HG03280 (cell line): ENCODE measurements around the gene KCNQ1.

Source experiments
- ATAC-seq: cut with Tn5 transposase; IDR thresholded peaks from one replicate; pipeline ENCODE4 v1.9.1; 2021; ENCODE audit warnings: mild to moderate bottlenecking, moderate library complexity; ENCODE audit not compliant: unreplicated experiment

Gene KCNQ1

GRCh38 chr11:2673250-2673610, 228.4 kb downstream of the KCNQ1 start:
- ATAC-seq = no peak

- no peak for ATAC-seq
Measured at GRCh38 chr11:2673871-2674471, 229.2 kb downstream of the KCNQ1 start.

GRCh38 chr11:2674658-2675131, 229.9 kb downstream of the KCNQ1 start:
- ATAC-seq = no peak

GRCh38 chr11:2675540-2675939, 230.7 kb downstream of the KCNQ1 start:
- ATAC-seq = no peak

- no peak for ATAC-seq
Measured at GRCh38 chr11:2677127-2677526, 232.3 kb downstream of the KCNQ1 start.

DNA sequence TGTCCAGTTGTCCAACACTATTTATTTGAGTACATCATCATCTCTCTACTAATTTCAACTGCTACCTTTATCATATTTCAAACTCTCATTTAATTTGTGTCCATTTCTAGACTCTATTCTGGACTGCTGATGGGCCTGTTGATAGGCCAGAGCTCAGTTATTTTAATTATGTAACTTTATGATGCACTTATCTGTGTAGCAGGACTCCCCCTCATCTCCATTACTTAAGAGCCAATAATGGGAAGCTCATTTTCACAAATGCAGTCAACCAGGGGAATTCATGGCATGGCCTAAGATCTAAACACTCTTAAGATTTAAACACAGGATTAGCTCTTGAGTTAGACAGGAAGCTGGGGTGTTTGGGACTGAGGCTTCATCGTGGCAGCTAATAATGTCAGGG, 233.6 kb downstream of the KCNQ1 start:
- no peak for ATAC-seq

DNA sequence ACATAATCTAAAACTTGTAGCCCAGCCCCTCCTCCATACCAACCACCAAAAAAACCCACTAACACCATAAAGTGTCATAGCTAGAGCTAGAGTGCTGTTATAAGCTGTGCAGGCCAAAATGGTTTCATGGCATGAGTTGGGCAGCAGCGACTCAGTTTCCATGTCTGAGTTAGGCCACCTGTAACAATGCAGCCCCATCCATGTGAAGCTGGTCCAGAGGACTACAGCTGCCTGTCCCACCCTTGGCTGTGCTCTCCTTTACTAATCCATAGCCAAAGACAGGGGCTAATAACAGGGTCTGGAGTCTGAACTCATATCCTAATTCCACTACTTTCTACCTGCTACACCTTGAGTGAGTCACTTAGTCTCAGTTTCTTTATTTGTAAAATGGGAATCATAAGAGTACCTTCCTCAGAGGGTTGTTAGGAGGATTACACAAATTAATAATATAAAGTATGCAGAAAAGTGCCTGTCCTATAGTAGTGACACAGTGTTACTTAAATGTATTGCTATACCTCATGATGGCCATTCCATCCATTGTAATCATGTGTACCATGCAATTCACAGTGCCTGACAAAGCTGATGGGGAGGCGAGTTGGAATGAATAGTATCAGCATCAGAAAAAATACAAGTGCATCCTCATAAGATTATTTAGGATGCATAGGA, 234.3 kb downstream of the KCNQ1 start:
- ATAC-seq = no peak

- ATAC-seq = no peak
Measured at GRCh38 chr11:2681408-2682145, 236.8 kb downstream of the KCNQ1 start.

- no peak for ATAC-seq
Measured at GRCh38 chr11:2683806-2684205, 239.0 kb downstream of the KCNQ1 start.

DNA sequence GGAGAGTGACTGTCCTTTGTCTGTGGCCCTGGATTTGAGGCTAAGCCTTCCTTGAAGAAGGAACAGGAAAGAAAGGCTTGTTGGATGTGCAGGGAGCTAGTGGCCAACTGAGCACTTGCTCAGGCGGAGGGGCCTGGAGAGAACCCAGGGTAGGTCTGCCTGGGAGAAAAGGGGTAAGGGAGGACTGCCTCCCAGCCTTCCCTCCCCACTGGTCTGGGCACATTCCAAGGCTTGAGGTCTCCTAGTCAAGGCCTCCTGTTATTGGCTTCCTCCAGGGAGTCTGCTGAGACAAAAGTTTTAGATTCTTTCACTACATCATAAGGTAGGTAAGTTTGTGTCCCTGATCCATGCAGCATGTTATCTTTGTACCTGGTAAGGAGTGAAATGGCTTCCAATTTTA, 239.8 kb downstream of the KCNQ1 start:
- no peak for ATAC-seq

GRCh38 chr11:2685051-2685450, 240.2 kb downstream of the KCNQ1 start:
- no peak for ATAC-seq

- no peak for ATAC-seq
Measured at GRCh38 chr11:2685566-2686359, 241.0 kb downstream of the KCNQ1 start.

DNA sequence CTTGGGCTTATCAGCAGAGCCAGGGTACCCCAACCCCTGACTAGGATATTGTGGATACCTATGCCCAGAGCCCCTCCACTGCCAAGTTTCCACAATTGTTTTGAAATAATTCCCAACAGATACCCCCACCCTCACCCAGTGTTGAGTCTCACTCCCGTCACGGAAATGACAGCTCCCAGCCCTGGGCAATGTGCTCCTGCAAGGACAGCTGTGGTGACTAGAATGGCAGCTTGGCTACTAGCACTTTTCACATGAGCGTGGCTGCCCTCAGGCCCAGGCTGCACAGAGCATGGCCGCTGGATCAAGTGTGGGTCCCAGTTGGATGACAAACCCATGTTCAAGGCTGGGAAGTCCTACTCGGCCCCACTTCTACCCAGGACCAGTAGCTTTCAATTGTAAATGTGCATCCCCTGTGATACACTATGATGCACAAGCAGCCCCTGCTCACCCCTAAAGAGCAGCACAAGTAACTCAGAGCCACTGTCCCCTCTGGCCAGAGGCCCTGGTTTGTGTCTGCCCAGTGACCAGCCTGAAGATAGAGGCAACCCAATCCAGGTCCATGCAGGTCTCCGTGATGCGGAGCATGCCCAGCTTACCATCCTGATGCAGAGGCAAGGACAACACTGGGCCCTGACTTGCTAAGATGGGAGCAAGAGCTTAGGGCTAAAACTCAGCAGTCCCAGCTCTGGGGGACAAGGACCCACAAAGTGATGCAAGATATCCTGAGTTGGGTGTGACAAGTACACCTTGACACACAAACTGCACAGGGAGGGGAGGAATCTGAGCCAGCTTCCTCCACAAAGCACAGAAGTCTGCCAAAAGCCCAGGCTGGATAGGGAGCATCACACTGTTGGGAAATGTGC, 241.8 kb downstream of the KCNQ1 start:
- no peak for ATAC-seq

GRCh38 chr11:2687223-2687530, 242.4 kb downstream of the KCNQ1 start:
- ATAC-seq = no peak

DNA sequence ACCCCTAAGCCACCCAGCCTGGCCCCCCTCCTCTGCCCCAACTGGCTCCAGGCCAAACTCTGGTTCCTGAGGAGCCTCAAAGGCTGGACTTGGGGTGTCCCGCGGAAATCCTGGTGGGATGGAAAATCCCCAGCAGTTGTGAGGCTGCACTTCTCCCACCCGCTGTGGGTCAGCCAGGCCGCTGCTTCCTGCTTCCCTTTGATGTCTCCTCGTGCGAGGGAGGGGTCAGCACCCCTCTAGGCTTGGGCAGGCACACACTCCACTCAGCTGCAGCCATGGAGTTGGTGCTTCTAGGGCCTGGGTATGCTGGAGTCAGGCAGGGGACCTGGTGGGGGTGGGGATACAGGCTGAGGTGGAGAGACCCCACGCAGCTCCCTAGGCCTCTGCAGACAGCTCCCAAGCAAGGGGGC, 243.0 kb downstream of the KCNQ1 start:
- no peak for ATAC-seq

- ATAC-seq = no peak
Measured at GRCh38 chr11:2688381-2689231, 243.8 kb downstream of the KCNQ1 start.

GRCh38 chr11:2689651-2690575, 245.1 kb downstream of the KCNQ1 start:
- ATAC-seq = no peak

GRCh38 chr11:2690596-2691354, 246.0 kb downstream of the KCNQ1 start:
- no peak for ATAC-seq
